Esophagus muscularis mucosa (tissue), 4 donors: Measurements from ENCODE around the gene CHCHD1. TPM values are rescaled to one million over a fixed set of nuclear protein-coding genes. Genes with fewer than 3 reads are reported as not detected.

Experiments used
- DNase-seq: peaks from one replicate; pipeline ENCODE4 v3.0.0-alpha.2; 2017; ENCODE audit errors: extremely low spot score
- H3K27ac ChIP-seq, 4 donors: fragments of 200-600 bp; sonication (generic); replicated peaks in 1 of 4; 1 replicate in 3 of 4; 2 replicates in 1 of 4; pipeline ENCODE4 v1.5.1; 2016 to 2019; ENCODE audit warnings: mild to moderate bottlenecking in 1 of 4
- H3K27me3 ChIP-seq, 4 donors: fragments of 200-600 bp; sonication (generic); one replicate each; pipeline versions ENCODE4 v1.5.1 to v1.6.0; 2016 to 2019
- H3K36me3 ChIP-seq, 4 donors: fragments of 200-600 bp; sonication (generic); one replicate each; pipeline ENCODE4 v1.5.1; 2016 to 2019
- H3K4me1 ChIP-seq, 4 donors: fragments of 200-600 bp; sonication (generic); one replicate each; pipeline ENCODE4 v1.5.1; 2016 to 2019
- H3K4me3 ChIP-seq, 4 donors: fragments of 200-600 bp; sonication (generic); 1 replicate in 2 of 4; 2 replicates in 2 of 4; pipeline ENCODE4 v1.5.1; 2016 to 2019; ENCODE audit warnings: mild to moderate bottlenecking in 4 of 4, moderate library complexity in 1 of 4
- H3K9me3 ChIP-seq, 4 donors: fragments of 200-600 bp; sonication (generic); 1 replicate in 3 of 4; 2 replicates in 1 of 4; pipeline ENCODE4 v1.5.1; 2016 to 2019
- EP300 ChIP-seq: sonication (generic); formaldehyde crosslinking; IDR thresholded peaks from one replicate; pipeline ENCODE4 v1.6.1; 2017; ENCODE audit warnings: antibody characterized with exemption
- POLR2A ChIP-seq: fragments of 450-650 bp; IDR thresholded peaks from one replicate; pipeline ENCODE4 v1.6.1; 2017; ENCODE audit warnings: antibody characterized with exemption, moderate library complexity, mild to moderate bottlenecking, low read depth
- POLR2AphosphoS5 ChIP-seq, 2 donors: sonication (generic); formaldehyde crosslinking; IDR thresholded peaks; one replicate each; pipeline ENCODE4 v1.6.1; 2017; ENCODE audit warnings: antibody characterized with exemption in 2 of 2
- WGBS: methylation state at CpG from one replicate; pipeline ENCODE4 v1.1.5; 2018; 5-methylcytosine and 5-hydroxymethylcytosine counted together
- intact Hi-C: fragments of 100-400 bp; cut with DNase I; formaldehyde crosslinking; loops from one replicate; pipeline ENCODE4 v1.15.1; 2023
- total RNA-seq, 4 donors: library from RNA; depleted of rRNA; stranded (reverse); fragments of >200 nt; gene quantifications; one replicate each; pipeline versions ENCODE4 v1.1.0 to v1.2.1, GENCODE V29; 2016
- TF ChIP-seq, protein P1 (sequence below), 3 experiments: fragments of 200-600 bp in 2 of 3; fragments of 450-650 bp in 1 of 3; sonication (generic) in 2 of 3; IDR thresholded peaks; one replicate each; pipeline ENCODE4 v1.5.1; 2017 to 2019; ENCODE audit warnings: antibody characterized with exemption in 3 of 3, mild to moderate bottlenecking in 2 of 3, moderate library complexity in 1 of 3

CHCHD1 gene
- total RNA-seq, 4 donors from 2014 or later: 14.9 to 32.0 (median 25.6) TPM

DNA sequence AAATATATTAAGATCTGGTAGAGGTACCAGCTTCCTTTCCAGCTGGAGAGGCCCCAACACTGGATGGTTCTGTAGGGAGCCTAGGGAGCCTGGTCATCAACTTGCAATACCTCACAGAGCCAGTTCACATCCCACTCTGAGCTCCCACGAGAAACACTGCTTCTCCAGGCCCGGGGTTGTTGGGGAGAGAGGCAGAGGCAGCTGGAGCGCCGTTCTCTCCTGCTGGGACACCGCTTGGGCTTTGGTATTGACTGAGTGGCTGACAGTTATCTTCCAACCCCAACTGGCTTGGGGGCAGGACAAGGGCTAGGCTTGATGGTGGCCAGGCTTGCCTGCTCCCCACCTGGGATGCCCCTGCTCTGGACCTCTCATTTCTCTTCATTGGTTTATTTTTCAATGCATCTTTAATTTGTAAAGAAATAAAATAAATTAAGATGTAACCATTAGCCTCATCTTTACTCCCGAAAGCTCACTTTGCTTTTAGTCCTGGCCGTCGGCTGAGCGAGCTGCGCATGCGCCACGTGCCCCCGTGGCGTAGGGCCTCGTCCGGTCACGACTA lies 10.0 kb upstream of the CHCHD1 start:
- intact Hi-C loops: no loop called here
- peak; percentile 95 for DNase-seq
- Histone ChIP-seq H3K36me3 (peaks cover 41 to 65% (median 61%) of the 10 kb centered on the region in 4 donors), H3K4me1 (peaks cover 29 to 37% (median 35%) of the 10 kb centered on the region in 4 donors), H3K27ac (peak overlapping the region; percentile 92 to 98 (median 96)), H3K27me3 (no peaks in the 10 kb centered on the region), H3K4me3 (peak overlapping the region; percentile 71 to 95 (median 82)), H3K9me3 (no peaks in the 10 kb centered on the region)
- WGBS: 14% methylated on average over 17 of the region's 17 CpGs
- no peak for TF ChIP-seq POLR2AphosphoS5 (IDR thresholded peaks at IDR 0.05)
- TF ChIP-seq, protein P1, sequence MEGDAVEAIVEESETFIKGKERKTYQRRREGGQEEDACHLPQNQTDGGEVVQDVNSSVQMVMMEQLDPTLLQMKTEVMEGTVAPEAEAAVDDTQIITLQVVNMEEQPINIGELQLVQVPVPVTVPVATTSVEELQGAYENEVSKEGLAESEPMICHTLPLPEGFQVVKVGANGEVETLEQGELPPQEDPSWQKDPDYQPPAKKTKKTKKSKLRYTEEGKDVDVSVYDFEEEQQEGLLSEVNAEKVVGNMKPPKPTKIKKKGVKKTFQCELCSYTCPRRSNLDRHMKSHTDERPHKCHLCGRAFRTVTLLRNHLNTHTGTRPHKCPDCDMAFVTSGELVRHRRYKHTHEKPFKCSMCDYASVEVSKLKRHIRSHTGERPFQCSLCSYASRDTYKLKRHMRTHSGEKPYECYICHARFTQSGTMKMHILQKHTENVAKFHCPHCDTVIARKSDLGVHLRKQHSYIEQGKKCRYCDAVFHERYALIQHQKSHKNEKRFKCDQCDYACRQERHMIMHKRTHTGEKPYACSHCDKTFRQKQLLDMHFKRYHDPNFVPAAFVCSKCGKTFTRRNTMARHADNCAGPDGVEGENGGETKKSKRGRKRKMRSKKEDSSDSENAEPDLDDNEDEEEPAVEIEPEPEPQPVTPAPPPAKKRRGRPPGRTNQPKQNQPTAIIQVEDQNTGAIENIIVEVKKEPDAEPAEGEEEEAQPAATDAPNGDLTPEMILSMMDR (IDR thresholded peaks at IDR 0.05): no peak
- no peak for TF ChIP-seq POLR2A
- no peak for TF ChIP-seq EP300

DNA sequence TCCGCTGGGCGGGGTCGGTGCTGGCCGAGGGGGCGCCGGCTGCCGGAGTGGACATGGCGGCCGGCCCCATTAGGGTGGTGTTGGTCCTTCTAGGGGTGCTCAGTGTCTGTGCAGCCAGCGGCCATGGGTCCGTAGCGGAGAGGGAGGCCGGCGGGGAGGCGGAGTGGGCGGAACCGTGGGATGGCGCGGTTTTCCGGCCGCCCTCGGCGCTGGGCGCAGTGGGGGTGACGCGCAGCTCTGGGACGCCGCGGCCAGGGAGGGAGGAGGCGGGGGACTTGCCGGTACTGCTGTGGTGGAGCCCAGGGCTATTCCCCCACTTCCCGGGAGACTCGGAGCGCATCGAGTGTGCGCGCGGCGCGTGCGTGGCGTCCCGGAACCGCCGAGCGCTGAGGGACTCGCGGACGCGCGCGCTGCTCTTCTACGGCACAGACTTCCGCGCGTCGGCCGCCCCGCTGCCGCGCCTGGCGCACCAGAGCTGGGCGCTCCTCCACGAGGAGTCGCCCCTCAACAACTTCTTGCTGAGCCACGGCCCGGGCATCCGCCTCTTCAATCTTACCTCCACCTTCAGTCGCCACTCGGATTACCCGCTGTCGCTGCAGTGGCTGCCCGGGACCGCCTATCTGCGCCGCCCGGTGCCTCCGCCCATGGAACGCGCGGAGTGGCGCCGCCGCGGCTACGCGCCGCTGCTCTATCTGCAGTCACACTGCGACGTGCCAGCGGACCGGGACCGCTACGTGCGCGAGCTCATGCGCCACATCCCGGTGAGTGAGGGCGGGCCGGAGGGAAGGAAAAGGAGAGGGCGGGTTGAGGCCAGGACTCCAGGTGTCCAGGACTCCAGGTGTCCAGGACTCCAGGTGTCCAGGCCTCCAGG lies 9.3 kb upstream of the CHCHD1 start:
- Histone ChIP-seq H3K4me1 (peaks cover 29 to 37% (median 35%) of the 10 kb centered on the region in 4 donors), H3K27ac (peak overlapping the region; percentile 92 to 98 (median 96)), H3K36me3 (peaks cover 34 to 63% (median 56%) of the 10 kb centered on the region in 4 donors), H3K4me3 (peak overlapping the region; percentile 71 to 95 (median 82)), H3K27me3 (no peaks in the 10 kb centered on the region), H3K9me3 (no peaks in the 10 kb centered on the region)
- intact Hi-C loops: no loop called here
- DNase-seq: peak; percentile 93
- WGBS: 0% methylated on average over 7 of the region's 101 CpGs
- TF ChIP-seq POLR2AphosphoS5 (IDR thresholded peaks at IDR 0.05) (peak; percentile 95 to 97), EP300 (no peak), POLR2A (peak; percentile 88)
- TF ChIP-seq, protein P1 (IDR thresholded peaks at IDR 0.05): peak in 2 of 3 experiments; percentile 12 to 19

DNA sequence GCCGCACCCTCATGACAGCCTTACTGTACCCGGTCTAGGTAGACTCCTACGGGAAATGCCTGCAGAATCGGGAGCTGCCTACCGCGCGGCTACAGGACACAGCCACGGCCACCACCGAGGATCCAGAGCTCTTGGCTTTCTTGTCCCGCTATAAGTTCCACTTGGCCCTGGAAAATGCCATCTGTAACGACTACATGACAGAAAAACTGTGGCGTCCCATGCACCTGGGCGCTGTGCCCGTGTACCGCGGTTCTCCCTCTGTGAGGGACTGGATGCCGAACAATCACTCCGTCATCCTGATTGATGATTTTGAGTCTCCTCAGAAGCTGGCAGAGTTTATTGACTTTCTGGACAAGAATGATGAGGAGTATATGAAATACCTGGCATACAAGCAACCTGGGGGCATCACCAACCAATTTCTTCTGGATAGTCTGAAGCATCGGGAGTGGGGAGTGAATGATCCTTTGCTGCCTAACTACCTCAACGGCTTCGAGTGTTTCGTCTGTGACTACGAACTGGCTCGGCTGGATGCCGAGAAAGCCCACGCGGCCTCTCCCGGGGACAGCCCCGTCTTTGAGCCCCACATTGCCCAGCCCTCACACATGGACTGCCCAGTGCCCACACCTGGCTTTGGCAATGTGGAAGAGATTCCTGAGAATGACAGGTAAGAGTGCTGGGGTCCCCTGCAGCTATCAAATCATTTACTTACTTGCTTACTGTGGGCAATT lies 8.5 kb upstream of the CHCHD1 start:
- DNase-seq: no peak
- Histone ChIP-seq H3K4me1 (peaks cover 29 to 37% (median 35%) of the 10 kb centered on the region in 4 donors), H3K36me3 (peaks cover 28 to 63% (median 56%) of the 10 kb centered on the region in 4 donors), H3K9me3 (no peaks in the 10 kb centered on the region), H3K27ac (peak overlapping the region; percentile 92 to 98 (median 96)), H3K4me3 (peak overlapping the region; percentile 71 to 95 (median 82)), H3K27me3 (no peaks in the 10 kb centered on the region)
- TF ChIP-seq POLR2A (no peak), EP300 (no peak), POLR2AphosphoS5 (IDR thresholded peaks at IDR 0.05) (no peak)
- TF ChIP-seq, protein P1 (IDR thresholded peaks at IDR 0.05): no peak
- 12% methylated on average over 22 of the region's 29 CpGs for WGBS
- intact Hi-C loops: no loop called here

DNA sequence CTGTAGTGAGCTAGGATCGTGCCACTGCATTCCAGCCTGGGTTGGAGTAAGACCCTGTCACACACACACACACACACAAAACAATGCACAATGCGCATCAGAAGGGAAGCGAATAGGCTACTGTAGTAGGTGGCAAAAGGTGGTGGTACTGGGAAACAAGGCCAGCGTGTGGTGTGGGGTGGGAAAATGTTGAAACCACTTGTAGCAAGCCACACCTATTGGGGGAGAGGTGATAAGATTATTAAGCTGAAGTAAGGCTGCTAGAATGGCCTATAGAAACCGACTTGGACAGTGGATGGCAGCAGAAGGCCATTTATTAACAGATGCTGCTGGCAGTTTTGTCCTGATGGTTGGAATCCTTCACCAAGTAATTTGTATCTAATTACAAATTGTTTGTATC lies 7.2 kb upstream of the CHCHD1 start:
- Histone ChIP-seq H3K36me3 (peaks cover 20 to 63% (median 54%) of the 10 kb centered on the region in 4 donors), H3K4me1 (peaks cover 29 to 39% (median 35%) of the 10 kb centered on the region in 4 donors), H3K27ac (peak overlapping the region in 2 of 4 donors; percentile 95 to 98), H3K4me3 (peak overlapping the region; percentile 71 to 95 (median 82)), H3K27me3 (no peaks in the 10 kb centered on the region), H3K9me3 (no peaks in the 10 kb centered on the region)
- intact Hi-C loops: no loop called here
- DNase-seq: no peak
- TF ChIP-seq, protein P1 (IDR thresholded peaks at IDR 0.05): no peak
- TF ChIP-seq EP300 (no peak), POLR2A (no peak), POLR2AphosphoS5 (IDR thresholded peaks at IDR 0.05) (no peak)
- 48% methylated on average over 5 of the region's 5 CpGs for WGBS
